Activated CD4-positive, alpha-beta T cell treated with anti-CD3 and anti-CD28 coated beads, Interleukin-2, amount 50 U/mL, for 1 hour (primary cell): ENCODE data around the gene CFAP52.
"Not testable (repeated sequence)": the region's sequence is repeated elsewhere in the genome, so short reads cannot be mapped to it uniquely, and the experiment has no call there.

Experiments
- DNase-seq: peaks from one replicate; pipeline ENCODE4 v3.0.0-alpha.2; 2020

The CFAP52 gene

DNA sequence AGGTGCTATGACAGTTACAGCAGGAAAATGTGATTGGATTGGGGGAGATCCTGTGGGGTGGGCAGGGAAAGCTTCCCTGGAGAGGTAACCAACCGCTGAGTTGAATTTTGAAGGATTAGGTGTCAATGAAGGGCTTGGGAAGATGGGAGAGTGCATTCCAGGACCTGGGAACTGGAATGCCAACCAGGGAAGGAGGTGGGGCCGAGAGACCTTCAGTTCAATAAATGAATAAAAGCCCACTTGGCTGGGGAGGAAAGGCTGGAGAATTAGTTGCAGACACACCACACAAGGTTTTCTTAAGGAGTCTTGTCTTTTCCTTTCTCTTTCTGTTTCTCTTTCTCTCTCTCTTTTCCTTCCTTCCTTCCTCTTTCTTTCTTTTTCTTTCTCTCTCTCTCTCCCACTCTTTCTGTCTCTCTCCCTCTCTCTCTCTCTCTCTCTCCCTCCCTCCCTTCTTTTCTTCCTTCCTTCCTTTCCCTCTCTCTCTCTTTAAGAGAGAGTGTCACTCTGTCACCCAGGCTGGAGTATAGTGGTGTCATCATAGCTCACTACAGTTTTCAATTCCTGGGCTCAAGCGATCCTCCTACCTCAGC lies 72.2 kb downstream of the CFAP52 start:
- DNase-seq = no peak

DNA sequence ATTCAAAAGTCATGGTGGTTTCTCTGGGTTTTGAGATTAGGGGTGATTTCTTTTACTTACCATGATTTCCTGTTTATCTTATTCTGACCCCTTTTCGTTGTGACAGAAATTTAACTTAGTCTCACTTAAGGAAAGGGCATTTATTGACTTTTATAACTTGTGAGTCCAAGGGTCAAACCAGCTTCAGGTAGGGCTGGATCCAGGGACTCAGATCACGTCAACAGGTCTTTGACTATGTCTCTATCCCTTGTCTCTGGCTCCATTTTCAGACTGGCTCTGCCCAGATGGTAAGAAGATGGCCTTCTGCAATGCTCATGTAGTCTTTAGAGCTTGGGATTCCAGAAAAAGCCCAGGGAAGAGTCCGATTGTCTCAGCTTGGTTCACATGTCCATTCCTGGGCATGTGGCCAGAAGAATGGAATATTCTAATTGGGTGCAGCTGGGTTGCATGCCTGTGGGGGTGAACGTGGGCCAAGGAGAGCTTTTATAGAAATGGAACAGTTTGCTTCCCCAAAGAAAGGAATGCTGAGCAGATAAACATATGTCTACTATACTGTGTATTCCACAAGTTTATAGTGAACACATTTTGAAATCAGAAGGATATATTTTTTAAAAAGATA lies 82.3 kb downstream of the CFAP52 start:
- no peak for DNase-seq

DNA sequence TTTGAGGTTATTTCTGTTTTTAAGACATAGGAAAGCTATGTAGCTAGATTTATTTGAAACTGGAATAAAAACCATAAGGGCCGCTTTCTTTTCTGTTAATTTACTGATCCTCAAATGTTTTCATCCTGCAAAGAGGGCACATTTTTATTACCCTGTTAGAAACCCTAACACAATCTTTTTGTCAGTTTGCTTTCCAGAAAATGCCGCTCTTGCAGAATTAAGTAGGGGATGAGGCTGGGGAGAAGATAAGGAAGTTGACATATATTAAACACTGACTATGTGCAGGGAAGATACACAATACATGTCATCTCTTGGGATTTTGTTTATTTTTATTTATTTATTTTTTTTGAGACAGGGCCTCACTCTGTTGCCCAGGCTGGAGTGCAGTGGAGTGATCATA lies 84.6 kb downstream of the CFAP52 start:
- no peak for DNase-seq

DNA sequence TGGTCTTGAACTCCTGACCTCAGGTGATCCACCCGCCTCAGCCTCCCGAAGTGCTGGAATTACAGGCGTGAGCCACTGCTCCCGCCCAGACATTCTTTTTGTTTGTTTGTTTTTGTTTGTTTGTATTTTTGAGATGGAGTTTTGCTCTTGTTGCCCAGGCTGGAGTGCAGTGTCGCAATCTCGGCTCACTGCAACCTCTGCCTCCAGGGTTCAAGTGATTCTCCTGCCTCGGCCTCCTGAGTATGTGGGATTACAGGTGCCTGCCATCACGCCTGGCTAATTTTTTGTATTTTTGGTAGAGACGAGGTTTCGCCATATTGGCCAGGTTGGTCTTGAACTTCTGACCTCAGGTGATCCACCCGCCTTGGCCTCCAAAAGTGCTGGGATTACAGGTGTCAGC lies 87.1 kb downstream of the CFAP52 start:
- not testable (repeated sequence) for DNase-seq

DNA sequence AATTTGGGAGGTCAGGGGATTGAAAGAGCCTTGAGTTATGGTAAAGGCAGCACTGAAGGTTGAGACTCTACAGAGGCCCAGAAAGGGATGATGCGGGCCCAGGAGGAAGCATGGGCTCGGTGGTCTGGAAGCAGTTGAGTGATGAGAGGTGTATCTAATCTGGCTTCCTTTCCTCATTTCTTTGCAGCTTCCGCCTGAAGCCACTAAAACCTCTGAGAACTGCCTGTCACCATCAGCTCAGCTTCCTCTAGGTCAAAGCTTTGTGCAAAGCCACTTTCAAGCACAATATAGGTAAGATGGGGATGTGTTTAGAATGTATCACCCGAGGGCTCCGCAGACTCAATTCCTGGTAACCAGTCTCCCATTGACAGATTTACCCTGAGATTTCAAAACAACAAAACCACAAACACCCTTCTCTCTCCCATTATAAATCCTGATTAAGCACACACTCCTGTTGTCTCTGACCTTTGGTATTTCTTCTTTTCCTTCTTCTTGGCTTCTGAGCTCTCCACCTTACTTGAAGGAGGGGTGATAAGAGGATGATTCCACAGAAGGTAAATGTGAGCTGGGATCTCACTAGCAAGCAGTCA lies 90.1 kb downstream of the CFAP52 start:
- DNase-seq = no peak

DNA sequence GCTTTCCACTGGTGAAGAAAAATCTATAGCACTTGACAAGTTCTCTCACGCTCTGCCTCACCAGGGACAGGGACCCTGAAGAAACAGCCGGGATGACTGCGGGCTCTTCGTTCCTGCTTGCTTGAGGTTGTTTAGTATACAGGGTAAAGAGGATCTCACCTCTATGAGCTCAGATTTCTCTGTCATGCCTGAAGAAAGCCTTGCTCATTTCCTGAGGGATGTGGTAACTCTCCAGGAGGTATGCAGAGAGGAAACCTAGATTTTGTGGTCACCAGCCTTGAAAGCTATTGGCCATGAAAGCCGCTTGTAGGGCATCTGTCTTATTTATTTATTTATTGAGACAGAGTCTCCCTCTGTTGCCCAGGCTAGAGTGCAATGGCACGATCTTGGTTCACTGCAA lies 92.1 kb downstream of the CFAP52 start:
- DNase-seq = no peak

DNA sequence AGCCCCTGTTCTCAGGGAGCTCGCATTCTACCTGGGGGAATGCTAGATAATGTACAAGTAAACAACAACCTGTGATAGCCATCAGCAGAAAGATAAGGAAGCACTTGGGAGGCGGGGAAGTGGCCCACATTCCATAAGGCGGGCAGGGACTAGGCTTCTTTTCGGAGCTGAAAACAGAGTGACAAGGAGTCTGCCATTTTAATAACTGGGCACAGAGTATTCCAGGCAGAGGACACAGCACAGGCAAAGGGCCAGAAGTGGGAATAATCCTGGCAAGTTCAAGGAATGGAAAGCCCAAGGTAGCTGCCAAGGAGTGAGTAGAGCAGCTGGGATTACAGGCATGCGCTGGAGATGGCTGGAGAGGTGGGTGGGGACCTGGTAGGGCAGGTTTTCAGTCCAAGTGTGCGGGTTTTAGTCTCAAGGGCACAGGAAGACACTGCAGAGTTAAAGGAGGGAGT lies 93.1 kb downstream of the CFAP52 start:
- no peak for DNase-seq

DNA sequence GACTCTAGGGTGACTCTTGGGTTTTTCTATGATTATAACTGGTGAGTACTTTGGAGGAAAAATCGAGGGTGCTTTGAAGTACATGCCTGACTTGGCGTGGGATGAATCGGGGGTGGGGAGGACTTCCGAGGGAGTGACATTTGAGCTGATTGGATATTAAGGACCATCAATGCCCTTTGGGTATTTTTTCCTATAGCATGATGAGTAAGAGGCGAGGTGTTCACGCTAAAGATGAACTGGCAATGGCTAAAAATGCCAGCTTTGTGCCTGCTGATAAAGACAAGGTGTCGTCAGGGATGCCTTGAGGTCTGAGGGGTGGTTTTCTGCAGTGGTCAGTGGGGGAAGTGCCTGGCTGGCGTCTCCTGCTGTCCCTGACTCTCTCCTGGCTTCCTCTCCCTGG lies 94.2 kb downstream of the CFAP52 start:
- DNase-seq = no peak

DNA sequence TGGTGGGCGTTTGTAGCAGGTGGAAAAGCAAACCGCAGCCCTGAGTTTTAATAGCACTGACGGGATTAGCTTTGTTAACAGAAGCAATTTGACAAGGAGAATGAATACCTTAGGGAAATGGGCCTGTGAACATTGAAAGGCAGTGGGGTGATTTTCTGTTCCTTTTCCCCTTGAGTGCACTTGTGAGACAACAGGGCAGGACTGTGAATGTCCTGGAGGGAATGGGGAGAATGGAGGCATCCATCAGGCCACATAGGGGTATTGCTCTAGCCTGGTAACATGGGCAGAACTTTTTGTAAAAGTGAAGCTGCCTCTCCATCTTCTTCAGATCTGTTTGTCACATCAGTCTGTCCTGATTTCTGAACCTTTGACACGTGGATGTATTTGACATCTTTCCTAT lies 95.1 kb downstream of the CFAP52 start:
- no peak for DNase-seq

DNA sequence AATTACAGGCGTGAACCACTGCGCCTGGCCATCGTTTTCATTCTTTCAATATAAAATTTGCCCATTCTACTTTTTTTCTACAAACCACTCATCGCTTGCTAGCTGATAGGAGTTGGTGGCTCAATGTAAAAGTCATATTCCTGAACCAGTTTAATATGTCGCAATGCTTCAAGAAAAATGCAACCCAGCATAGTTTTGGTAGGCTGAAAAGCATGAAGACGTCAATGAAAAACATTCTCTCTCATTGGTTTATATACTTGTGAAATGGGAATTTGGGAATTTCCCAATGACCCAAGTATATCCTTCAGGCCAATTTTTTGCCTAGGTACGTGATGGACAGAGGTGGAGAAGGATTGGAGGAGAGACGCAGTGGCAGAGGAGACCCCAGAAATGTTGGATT lies 95.8 kb downstream of the CFAP52 start:
- DNase-seq = no peak

DNA sequence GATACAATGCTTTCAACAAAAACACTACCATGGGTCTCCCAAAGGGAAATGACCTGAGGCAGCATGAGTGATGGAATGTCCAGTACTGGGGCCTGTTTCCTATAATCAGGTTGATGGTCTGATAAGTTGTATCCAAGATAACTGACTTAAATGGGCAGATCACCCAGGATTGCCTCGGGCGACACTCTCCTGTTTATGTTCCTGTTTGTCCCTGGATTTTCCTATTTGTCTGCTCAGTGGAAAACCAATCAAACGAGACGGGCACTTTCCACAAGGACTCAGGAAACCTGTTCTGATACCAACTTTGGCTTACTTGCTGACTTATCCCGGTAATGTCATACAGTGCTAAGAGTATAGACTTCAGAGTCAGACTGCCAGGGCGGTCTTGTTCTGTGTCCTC lies 96.2 kb downstream of the CFAP52 start:
- DNase-seq = no peak

DNA sequence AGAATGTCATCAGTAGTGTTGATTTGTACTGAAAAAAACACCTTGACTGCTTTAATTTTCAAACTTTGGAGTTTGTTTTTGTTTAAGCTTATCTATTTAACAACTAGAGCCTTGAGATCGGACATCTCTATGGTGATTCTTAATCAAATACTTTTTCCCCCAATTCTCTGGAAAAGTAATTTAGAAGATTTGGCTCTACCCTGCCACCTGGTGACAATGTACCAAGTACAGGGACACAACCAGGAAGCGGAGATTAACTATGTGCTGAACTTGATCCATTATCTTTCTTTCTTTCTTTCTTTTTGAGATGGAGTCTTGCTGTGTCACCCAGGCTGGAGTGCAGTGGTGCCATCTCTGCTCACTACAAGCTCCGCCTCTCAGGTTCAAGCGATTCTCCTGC lies 99.6 kb downstream of the CFAP52 start:
- DNase-seq = no peak

DNA sequence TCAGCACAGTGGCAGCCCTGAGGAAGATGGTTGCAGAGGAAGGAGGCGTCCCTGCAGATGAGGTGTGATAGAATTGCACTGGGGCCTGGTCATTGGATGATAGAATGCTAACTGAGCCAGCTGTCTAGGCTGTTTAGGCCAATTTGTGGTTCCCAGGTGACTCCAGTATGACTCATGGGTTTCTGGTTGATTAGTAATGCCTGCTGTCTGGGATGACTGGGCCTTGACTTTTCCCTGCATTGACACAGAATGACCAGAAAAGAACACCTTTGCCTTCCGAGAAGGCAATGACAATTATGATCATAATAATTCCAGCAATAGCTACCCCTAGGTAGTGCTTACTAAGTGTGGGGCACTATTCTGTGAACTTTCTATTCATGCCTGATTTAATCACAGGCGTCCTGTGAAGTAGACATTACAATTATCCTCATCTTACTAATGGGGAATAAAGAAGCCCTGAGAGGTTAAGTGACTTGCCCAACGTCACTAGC lies 100.4 kb downstream of the CFAP52 start:
- DNase-seq = no peak

DNA sequence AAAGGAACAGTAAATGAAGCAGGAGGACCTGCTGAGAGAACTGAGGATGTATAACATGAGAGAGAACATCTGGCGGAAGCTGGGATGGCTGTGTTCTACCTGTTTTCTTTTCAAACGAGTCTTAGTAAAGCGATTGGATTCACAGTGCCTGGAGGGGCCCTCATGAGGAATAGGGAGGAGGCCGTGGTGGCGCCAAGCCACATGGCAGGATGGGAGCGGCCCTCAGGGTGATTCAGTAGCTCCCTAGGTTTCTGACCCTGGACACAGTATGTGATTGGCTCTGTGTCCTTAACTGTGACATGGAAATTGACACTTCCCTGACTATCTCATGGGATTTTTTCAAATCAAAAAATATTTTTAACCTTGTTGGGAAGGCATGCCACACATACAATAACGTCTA lies 101.0 kb downstream of the CFAP52 start:
- no peak for DNase-seq

DNA sequence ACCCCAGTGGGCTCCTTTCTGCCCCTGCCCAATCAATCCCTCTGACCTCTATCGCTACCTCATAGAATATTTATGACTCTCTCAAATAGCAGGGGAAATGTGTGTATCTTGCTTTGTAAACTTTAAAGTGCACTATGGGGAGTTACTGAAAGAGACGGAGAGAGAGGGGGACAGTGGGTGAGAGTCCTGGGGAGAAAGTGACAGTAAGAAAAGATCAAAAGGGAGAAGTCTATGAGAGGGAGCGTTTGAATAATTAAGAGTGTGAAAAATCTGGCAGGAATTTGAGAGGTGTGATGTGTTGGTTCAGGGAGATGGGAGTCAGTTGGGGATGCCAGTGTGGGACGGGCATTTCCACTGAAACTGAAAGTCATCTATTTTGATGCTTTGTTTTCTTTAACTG lies 101.5 kb downstream of the CFAP52 start:
- no peak for DNase-seq

DNA sequence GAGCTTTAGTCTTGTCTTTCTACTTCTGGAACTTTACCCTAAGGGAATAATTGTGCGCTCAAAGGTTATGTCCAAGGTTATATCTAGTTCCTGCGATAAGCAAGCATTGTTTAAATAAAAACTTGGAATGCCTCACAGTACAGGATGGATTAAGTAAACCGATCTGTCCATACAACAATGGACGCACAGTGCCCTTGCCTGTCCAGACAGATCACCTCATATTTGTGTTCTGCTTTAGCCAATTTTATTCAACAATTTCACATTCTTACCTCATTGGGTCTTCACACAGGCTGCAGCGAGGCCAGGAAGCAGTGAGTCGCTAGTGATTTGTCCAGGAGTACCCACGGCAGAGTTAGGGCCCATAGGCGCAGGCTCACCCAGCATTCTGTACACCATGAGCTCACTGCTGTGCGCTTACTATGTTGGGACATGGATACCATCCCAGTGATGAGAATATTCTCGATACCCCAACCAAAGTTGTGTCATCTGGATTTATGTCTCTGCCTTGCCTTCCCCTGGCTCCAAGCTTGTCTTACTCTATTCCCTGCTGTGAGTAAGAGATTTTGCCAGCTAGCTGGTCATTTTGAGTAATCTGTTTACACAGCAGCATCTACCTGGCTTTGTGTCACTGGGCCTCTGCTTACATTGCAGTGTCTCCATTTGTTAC lies 108.6 kb downstream of the CFAP52 start:
- no peak for DNase-seq
